SK-N-SH treated with all-trans-retinoic acid at 6 μM for 48 hours (cell line): ENCODE data around the gene LTBP1.

Experiments
- ATAC-seq: fragments of 200-7000 bp; cut with Tn5 transposase; 3 replicates; pipeline ENCODE4 v1.9.1; 2020; ENCODE audit warnings: mild to moderate bottlenecking, moderate library complexity
- ARNTL ChIP-seq: fragments of 450-650 bp; formaldehyde crosslinking; IDR thresholded peaks from 2 replicates; pipeline ENCODE4 v1.5.0; 2020; ENCODE audit warnings: low read depth, mild to moderate bottlenecking, moderate library complexity, borderline replicate concordance
- BACH2 ChIP-seq: fragments of 250-450 bp; sonication (Bioruptor Pico); IDR thresholded peaks from 2 replicates; pipeline ENCODE4 v1.9.0; 2021; ENCODE audit warnings: mild to moderate bottlenecking, borderline replicate concordance
- CREB5 ChIP-seq: fragments of 250-450 bp; sonication (Bioruptor Pico); IDR thresholded peaks from 2 replicates; pipeline ENCODE4 v1.5.1; 2020; ENCODE audit warnings: low read depth, mild to moderate bottlenecking, moderate library complexity
- CSDC2 ChIP-seq: fragments of 250-450 bp; sonication (Bioruptor Pico); IDR thresholded peaks from 2 replicates; pipeline ENCODE4 v1.5.0; 2020; ENCODE audit warnings: mild to moderate bottlenecking, moderate library complexity
- ESRRG ChIP-seq: fragments of 250-450 bp; sonication (Bioruptor Pico); IDR thresholded peaks from 2 replicates; pipeline ENCODE4 v1.6.1; 2021; ENCODE audit warnings: mild to moderate bottlenecking
- GLIS3 ChIP-seq: fragments of 250-450 bp; sonication (Bioruptor Pico); IDR thresholded peaks from 2 replicates; pipeline ENCODE4 v1.5.0; 2020; ENCODE audit warnings: mild to moderate bottlenecking, moderate library complexity
- ISL1 ChIP-seq: fragments of 250-450 bp; sonication (Bioruptor Pico); IDR thresholded peaks from 2 replicates; pipeline ENCODE4 v2.1.2; 2022; ENCODE audit warnings: mild to moderate bottlenecking, moderate library complexity
- PATZ1 ChIP-seq: fragments of 250-450 bp; sonication (Bioruptor Pico); IDR thresholded peaks from 2 replicates; pipeline ENCODE4 v1.8.0; 2020; ENCODE audit warnings: mild to moderate bottlenecking, moderate library complexity, borderline replicate concordance
- POU6F1 ChIP-seq: fragments of 250-450 bp; sonication (Bioruptor Pico); IDR thresholded peaks from 2 replicates; pipeline ENCODE4 v1.8.0; 2021; ENCODE audit warnings: low read depth, mild to moderate bottlenecking, moderate library complexity, borderline replicate concordance
- PPARA ChIP-seq: fragments of 250-450 bp; sonication (Bioruptor Pico); IDR thresholded peaks from 2 replicates; pipeline ENCODE4 v1.5.0; 2020; ENCODE audit warnings: mild to moderate bottlenecking, borderline replicate concordance
- RARB ChIP-seq: fragments of 250-450 bp; sonication (Bioruptor Pico); IDR thresholded peaks from 2 replicates; pipeline ENCODE4 v1.8.0; 2021; ENCODE audit warnings: mild to moderate bottlenecking, moderate library complexity
- SNAI2 ChIP-seq: fragments of 250-450 bp; sonication (Bioruptor Pico); IDR thresholded peaks from 2 replicates; pipeline ENCODE4 v1.5.0; 2020; ENCODE audit warnings: mild to moderate bottlenecking, moderate library complexity
- TCF4 ChIP-seq: fragments of 250-450 bp; sonication (Bioruptor Pico); IDR thresholded peaks from 2 replicates; pipeline ENCODE4 v1.8.0; 2021; ENCODE audit warnings: mild to moderate bottlenecking, moderate library complexity, borderline replicate concordance
- TSHZ2 ChIP-seq: fragments of 250-450 bp; sonication (Bioruptor Pico); IDR thresholded peaks from 2 replicates; pipeline ENCODE4 v1.5.0; 2020; ENCODE audit warnings: mild to moderate bottlenecking, moderate library complexity
- ZFP3 ChIP-seq: fragments of 250-450 bp; sonication (Bioruptor Pico); IDR thresholded peaks from 2 replicates; pipeline ENCODE4 v1.5.0; 2020; ENCODE audit warnings: mild to moderate bottlenecking, moderate library complexity
- ZNF565 ChIP-seq: fragments of 450-650 bp; formaldehyde crosslinking; conservative IDR thresholded peaks from 2 replicates; pipeline ENCODE4 v1.5.0; 2020; ENCODE audit warnings: low read depth, mild to moderate bottlenecking, moderate library complexity
- ZNF70 ChIP-seq: fragments of 450-650 bp; formaldehyde crosslinking; IDR thresholded peaks from 2 replicates; pipeline ENCODE4 v1.5.0; 2020; ENCODE audit warnings: mild to moderate bottlenecking, moderate library complexity
- ZNF8 ChIP-seq: fragments of 450-650 bp; formaldehyde crosslinking; IDR thresholded peaks from 2 replicates; pipeline ENCODE4 v1.5.0; 2020; ENCODE audit warnings: mild to moderate bottlenecking, moderate library complexity

The LTBP1 gene

GRCh38 chr2:32923109-32923508 is 23.6 kb upstream of the LTBP1 start (continued):
- TF ChIP-seq PATZ1 (CRISPR knock-in tag) = no peak

- no peak for TF ChIP-seq ZNF8 (CRISPR knock-in tag)
- TF ChIP-seq BACH2 (CRISPR knock-in tag) = no peak
- TF ChIP-seq ZFP3 (CRISPR knock-in tag) = no peak
- no peak for TF ChIP-seq PATZ1 (CRISPR knock-in tag)
- TF ChIP-seq POU6F1 = no peak
- TF ChIP-seq ARNTL = no peak
- no peak for TF ChIP-seq RARB (CRISPR knock-in tag)
- TF ChIP-seq ESRRG (CRISPR knock-in tag) = no peak
- TF ChIP-seq ZNF70 (CRISPR knock-in tag) = no peak
- no peak for TF ChIP-seq TCF4 (CRISPR knock-in tag)
- TF ChIP-seq ZNF565 (CRISPR knock-in tag) = no peak
- no peak for TF ChIP-seq CSDC2 (CRISPR knock-in tag)
- TF ChIP-seq ISL1 (CRISPR knock-in tag) = no peak
- TF ChIP-seq, all 23 proteins: peak for 0
- no peak for ATAC-seq
Measured at GRCh38 chr2:32925283-32925815, 21.4 kb upstream of the LTBP1 start.

GRCh38 chr2:32925976-32926707 is 20.6 kb upstream of the LTBP1 start:
- TF ChIP-seq POU6F1 (no peak), ZNF565 (CRISPR knock-in tag) (no peak), CSDC2 (CRISPR knock-in tag) (no peak)
- TF ChIP-seq, all 23 proteins: peak for 0

GRCh38 chr2:32926708-32927084 is 20.1 kb upstream of the LTBP1 start:
- ATAC-seq = peak; percentile 59
- TF ChIP-seq ZNF70 (CRISPR knock-in tag) = peak; percentile 87
- TF ChIP-seq CSDC2 (CRISPR knock-in tag) = no peak

More at GRCh38 chr2:32925976-32926707, 20.6 kb upstream of the LTBP1 start:
- ATAC-seq = no peak

- no peak for ATAC-seq
- TF ChIP-seq POU6F1 (no peak), TCF4 (CRISPR knock-in tag) (no peak), ESRRG (CRISPR knock-in tag) (no peak), PPARA (no peak), TSHZ2 (CRISPR knock-in tag) (no peak), ZNF565 (CRISPR knock-in tag) (no peak), BACH2 (CRISPR knock-in tag) (no peak), RARB (CRISPR knock-in tag) (no peak), ARNTL (no peak), CREB5 (CRISPR knock-in tag) (no peak), SNAI2 (CRISPR knock-in tag) (no peak), GLIS3 (CRISPR knock-in tag) (no peak), ZNF8 (CRISPR knock-in tag) (no peak)
Measured at GRCh38 chr2:32930436-32930835, 16.3 kb upstream of the LTBP1 start.
